Activated CD4-positive, alpha-beta memory T cell treated with anti-CD3 and anti-CD28 coated beads, Interleukin-2, amount 10 ng/mL, durations not matched to agents 7 days and 5 days (primary cell): ENCODE data around the gene TMEM62. TPM values are rescaled to one million over a fixed set of nuclear protein-coding genes. Genes with fewer than 3 reads are reported as not detected.
A peak's percentile ranks its signal among the peaks of the same experiment; 100 is the strongest.
"Not testable (repeated sequence)": the region's sequence is repeated elsewhere in the genome, so short reads cannot be mapped to it uniquely, and the experiment has no call there.

Experiments
- CTCF ChIA-PET: fragments of 350-600 bp; sonication (Branson Sonifier 250); formaldehyde crosslinking; loops from one replicate; lab custom pipeline; 2021; ENCODE audit warnings: antibody characterized with exemption, inconsistent platforms; lab: Charles Lee
- POLR2A ChIA-PET: fragments of 350-600 bp; sonication (Branson Sonifier 250); formaldehyde crosslinking; loops from one replicate; lab custom pipeline; 2021; ENCODE audit warnings: antibody characterized with exemption; lab: Charles Lee
- DNase-seq: peaks from one replicate; pipeline ENCODE4 v3.0.0-alpha.2; 2020
- H3K27ac Mint-ChIP-seq: one replicate; pipeline ENCODE4 v1.8.0; 2021; ENCODE audit warnings: mild to moderate bottlenecking, mixed read lengths
- H3K27me3 Mint-ChIP-seq: one replicate; pipeline ENCODE4 v1.8.0; 2021; ENCODE audit warnings: mixed read lengths
- H3K36me3 Mint-ChIP-seq: one replicate; pipeline ENCODE4 v1.8.0; 2021; ENCODE audit warnings: low read depth, mixed read lengths
- H3K4me1 Mint-ChIP-seq: one replicate; pipeline ENCODE4 v1.8.0; 2021; ENCODE audit warnings: mixed read lengths
- H3K4me3 Mint-ChIP-seq: one replicate; pipeline ENCODE4 v1.8.0; 2021; ENCODE audit warnings: mild to moderate bottlenecking, mixed read lengths
- H3K9me3 Mint-ChIP-seq: one replicate; pipeline ENCODE4 v1.8.0; 2021; ENCODE audit warnings: mixed read lengths
- total RNA-seq, 2 experiments: library from RNA; stranded (reverse); gene quantifications; one replicate each; pipeline ENCODE4 v1.2.3, GENCODE V29; 2021

The TMEM62 gene
- total RNA-seq, 2 experiments from 2014 or later, result 24.2 to 24.9 TPM

DNA sequence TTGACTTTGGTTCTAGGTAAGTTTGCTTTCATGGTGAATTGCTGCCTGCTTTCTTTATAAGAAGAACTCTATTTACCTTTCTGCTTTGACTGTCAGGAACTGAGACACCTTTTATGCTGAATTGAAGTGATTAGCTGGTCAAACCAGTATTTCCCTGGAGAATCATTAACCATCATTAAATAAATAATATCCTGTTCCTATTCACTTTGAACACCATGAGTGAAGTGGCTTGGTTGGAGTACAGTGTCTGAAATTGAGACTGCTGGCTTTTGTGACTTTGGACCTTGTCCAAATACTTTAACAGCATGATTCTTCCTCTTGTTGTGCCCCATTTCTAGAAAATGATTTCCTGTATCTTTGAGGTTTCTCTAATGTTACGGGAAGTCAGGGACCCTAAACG is 5.6 kb upstream of the TMEM62 start:
- Mint-ChIP-seq H3K36me3 (no peaks in the 10 kb centered on the region), H3K4me1 (peaks cover 19% of the 10 kb centered on the region), H3K27ac (no peak overlapping the region), H3K27me3 (peaks cover 22% of the 10 kb centered on the region), H3K9me3 (peaks cover 7% of the 10 kb centered on the region), H3K4me3 (no peak overlapping the region)
- ChIA-PET POLR2A (interaction anchor here (1.0 kb wide), 1 partner anchor 320 kb away, joined by 3 read pairs; no protein-coding TSS in a partner anchor), CTCF (no interaction called here)
- no peak for DNase-seq

DNA sequence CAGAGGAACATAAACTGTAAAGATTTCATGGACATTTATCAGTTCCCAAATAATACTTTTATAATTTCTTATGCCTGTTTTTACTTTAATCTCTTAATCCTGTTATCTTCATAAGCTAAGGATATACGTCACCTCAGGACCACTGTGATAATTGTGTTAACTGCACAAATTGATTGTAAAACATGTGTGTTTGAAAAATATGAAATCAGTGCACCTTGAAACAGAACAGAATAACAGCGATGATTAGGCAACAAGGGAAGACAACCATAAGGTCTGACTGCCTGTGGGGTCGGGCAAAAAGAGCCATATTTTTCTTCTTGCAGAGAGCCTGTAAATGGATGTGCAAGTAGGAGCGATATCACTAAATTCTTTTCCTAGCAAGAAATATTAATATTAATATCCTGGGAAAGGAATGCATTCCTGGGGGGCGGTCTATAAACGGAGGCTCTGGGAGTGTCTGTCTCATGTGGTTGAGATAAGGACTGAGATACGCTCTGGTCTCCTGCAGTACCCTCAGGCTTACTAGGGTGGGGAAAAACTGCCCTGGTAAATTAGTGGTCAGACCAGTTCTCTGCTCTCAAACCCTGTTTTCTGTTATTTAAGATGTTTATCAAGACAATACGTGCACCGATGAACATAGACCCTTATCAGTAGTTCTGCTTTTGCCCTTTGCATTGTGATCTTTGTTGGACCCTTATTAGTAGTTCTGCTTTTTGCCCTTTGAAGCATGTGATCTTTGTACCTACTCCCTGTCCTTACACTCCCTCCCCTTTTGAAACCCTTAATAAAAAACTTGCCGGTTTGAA is 5.0 kb upstream of the TMEM62 start:
- CTCF ChIA-PET, POLR2A ChIA-PET, H3K36me3 Mint-ChIP-seq, H3K4me3 Mint-ChIP-seq, H3K9me3 Mint-ChIP-seq, DNase-seq, H3K27ac Mint-ChIP-seq: not testable (repeated sequence)
- H3K27me3 Mint-ChIP-seq, result peaks cover 22% of the 10 kb centered on the region
- peaks cover 17% of the 10 kb centered on the region for H3K4me1 Mint-ChIP-seq

DNA sequence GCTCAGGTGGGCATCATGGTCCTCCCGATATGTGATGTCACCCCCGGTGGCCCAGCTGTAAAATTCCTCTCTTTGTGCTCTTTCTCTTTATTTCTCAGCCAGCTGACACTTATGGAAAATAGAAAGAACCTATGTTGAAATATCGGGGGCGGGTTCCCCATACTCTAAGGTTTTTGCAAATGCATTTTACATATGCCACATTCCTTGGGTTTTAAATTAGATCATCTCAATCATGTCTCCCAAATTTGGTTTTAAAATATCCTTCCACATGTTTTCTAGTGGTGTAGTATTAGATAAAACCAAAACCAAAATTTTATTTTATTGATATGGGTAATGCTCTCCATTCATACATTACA is 4.4 kb upstream of the TMEM62 start:
- CTCF ChIA-PET, result no interaction called here
- POLR2A ChIA-PET, result no interaction called here
- DNase-seq, result no peak
- Mint-ChIP-seq H3K36me3 (no peaks in the 10 kb centered on the region), H3K9me3 (peaks cover 7% of the 10 kb centered on the region), H3K4me1 (peaks cover 13% of the 10 kb centered on the region), H3K4me3 (no peak overlapping the region), H3K27me3 (peaks cover 22% of the 10 kb centered on the region), H3K27ac (no peak overlapping the region)

DNA sequence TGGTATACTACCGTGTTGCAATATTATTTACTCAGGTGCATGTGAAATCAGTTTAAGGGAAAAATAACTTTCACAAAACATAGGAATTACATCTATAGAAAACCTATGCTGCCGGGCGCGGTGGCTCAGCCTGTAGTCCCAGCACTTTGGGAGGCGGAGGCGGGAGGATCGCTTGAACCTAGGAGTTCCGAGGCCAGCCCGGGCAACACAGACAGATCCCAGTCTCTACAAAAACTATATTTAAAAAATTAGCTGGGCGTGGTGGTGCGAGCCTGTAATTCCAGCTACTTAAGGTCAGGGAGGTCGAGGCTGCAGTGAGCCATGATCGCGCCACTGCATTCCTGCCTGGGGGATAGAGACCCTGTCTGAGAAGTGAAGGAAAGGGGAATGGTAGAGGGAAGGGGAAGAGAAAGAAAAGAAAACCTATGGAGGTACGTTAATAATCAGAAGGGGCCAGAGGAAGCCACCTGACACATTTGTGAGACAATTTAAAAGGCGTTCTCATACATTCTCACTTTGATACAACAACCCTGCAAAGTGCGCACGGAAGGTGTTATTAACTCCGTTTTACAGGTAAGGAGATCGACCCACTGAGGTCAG is 456 bp upstream of the TMEM62 start:
- ChIA-PET CTCF (interaction anchor here (0.6 to 1.3 kb wide), 2 partner anchors 11 to 26 kb away, joined by 4 read pairs; no protein-coding TSS in a partner anchor), POLR2A (interaction anchor here (1.0 to 2.0 kb wide), 6 partner anchors 10 to 27 kb away, joined by 3 to 16 read pairs (median 9); partner anchors contain the start of gene UBR1)
- peaks cover 31% of the 10 kb centered on the region for H3K4me1 Mint-ChIP-seq
- peak overlapping the region; percentile 90 for H3K27ac Mint-ChIP-seq
- DNase-seq, result no peak
- peaks cover 28% of the 10 kb centered on the region for H3K36me3 Mint-ChIP-seq
- H3K27me3 Mint-ChIP-seq, result peaks cover 18% of the 10 kb centered on the region
- H3K4me3 Mint-ChIP-seq, result peak overlapping the region; percentile 89
- H3K9me3 Mint-ChIP-seq, result peaks cover 7% of the 10 kb centered on the region

DNA sequence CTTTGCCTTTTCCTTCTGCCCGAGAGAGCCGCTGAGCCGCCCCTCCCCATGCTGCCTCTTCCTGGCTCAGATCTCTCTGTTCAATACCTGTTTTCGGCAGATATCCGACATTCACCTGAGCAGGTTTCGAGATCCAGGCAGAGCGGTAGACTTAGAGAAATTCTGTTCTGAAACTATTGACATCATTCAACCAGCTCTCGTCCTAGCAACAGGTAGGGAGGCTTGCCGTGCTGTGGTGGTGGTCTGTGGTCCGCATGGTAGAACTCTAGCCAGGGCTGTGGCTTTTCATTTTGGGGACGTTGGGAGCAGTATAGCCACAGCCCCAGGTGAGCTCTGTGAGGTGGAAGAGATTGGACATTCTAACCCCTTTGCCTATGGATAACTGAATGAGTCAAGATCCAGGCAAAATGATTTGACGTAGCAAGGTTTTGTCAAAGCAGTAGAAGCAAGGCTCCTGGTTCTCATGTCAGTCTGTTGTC is 810 bp downstream of the TMEM62 start:
- peak overlapping the region; percentile 73 for H3K27ac Mint-ChIP-seq
- H3K27me3 Mint-ChIP-seq, result peaks cover 10% of the 10 kb centered on the region
- peak overlapping the region; percentile 87 for H3K4me3 Mint-ChIP-seq
- ChIA-PET POLR2A (interaction anchor here (0.9 to 2.0 kb wide), 7 partner anchors 10 to 52 kb away, joined by 3 to 16 read pairs (median 7); partner anchors contain the start of gene UBR1), CTCF (interaction anchor here (1.3 kb wide), 1 partner anchor 12 kb away, joined by 4 read pairs; no protein-coding TSS in a partner anchor)
- peaks cover 38% of the 10 kb centered on the region for H3K4me1 Mint-ChIP-seq
- H3K9me3 Mint-ChIP-seq, result peaks cover 4% of the 10 kb centered on the region
- peaks cover 40% of the 10 kb centered on the region for H3K36me3 Mint-ChIP-seq
- DNase-seq, result peak; percentile 30

DNA sequence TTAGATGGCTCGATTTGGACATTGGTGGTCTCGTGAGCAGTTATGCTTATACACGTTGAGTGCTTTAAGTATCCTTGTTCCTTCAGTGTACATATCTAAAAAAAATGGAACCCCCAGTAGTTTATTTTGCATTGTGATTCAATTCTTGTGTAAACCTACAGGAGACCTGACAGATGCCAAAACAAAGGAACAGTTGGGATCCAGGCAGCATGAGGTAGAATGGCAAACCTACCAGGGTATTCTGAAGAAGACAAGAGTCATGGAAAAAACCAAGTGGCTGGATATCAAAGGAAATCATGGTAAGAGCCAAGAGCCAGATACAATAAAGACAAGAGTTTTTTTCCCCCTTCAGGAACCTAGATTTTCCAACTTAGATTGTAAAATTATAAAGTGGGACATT is 2.0 kb downstream of the TMEM62 start:
- H3K9me3 Mint-ChIP-seq, result no peaks in the 10 kb centered on the region
- ChIA-PET POLR2A (interaction anchor here (0.7 kb wide), 1 partner anchor 9 kb away, joined by 3 read pairs; no protein-coding TSS in a partner anchor), CTCF (no interaction called here)
- H3K27ac Mint-ChIP-seq, result no peak overlapping the region
- peaks cover 52% of the 10 kb centered on the region for H3K36me3 Mint-ChIP-seq
- H3K4me3 Mint-ChIP-seq, result no peak overlapping the region
- H3K4me1 Mint-ChIP-seq, result peaks cover 38% of the 10 kb centered on the region
- H3K27me3 Mint-ChIP-seq, result peaks cover 3% of the 10 kb centered on the region
- no peak for DNase-seq

DNA sequence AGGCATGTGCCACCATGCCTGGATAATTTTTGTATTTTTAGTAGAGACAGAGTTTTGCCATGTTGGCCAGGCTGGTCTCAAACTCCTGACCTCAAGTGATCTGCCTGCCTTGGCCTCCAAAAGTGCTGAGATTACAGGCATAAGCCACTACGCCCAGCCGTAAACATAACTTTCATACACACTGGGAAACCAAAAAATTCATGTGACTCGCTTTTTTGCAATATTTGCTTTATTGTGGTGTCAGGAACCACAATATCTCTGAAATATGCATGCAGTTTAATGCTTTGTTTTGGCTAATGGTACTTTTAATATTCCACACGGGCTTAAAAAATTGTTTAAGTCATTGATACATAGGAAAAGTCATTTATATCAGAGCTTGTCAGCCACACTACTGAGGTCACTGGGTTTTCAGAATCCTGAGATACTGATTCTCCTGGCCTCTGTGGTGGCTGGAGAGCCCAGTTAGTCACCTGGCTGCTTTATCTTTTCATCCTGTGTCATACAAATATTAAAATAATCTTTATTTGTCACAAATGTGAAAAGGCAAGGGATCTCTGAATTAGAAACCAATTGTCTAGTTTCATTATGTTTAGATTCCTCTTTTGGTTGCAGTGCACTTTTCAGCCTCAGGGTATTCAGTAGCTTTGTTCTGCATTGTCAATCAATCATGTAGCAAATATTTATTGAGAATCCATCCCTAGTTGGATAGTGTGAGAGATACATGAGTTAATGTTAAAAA is 10.0 kb downstream of the TMEM62 start:
- POLR2A ChIA-PET, result interaction anchor here (1.4 to 1.5 kb wide), 2 partner anchors 9 to 10 kb away, joined by 6 to 7 read pairs; partner anchors contain the start of gene TMEM62
- H3K27ac Mint-ChIP-seq, result peak overlapping the region; percentile 10
- DNase-seq, result no peak
- no peak overlapping the region for H3K4me3 Mint-ChIP-seq
- peaks cover 26% of the 10 kb centered on the region for H3K4me1 Mint-ChIP-seq
- H3K27me3 Mint-ChIP-seq, result no peaks in the 10 kb centered on the region
- peaks cover 68% of the 10 kb centered on the region for H3K36me3 Mint-ChIP-seq
- CTCF ChIA-PET, result interaction anchor here (1.7 kb wide), 1 partner anchor 32 kb away, joined by 4 read pairs; no protein-coding TSS in a partner anchor
- H3K9me3 Mint-ChIP-seq, result no peaks in the 10 kb centered on the region

DNA sequence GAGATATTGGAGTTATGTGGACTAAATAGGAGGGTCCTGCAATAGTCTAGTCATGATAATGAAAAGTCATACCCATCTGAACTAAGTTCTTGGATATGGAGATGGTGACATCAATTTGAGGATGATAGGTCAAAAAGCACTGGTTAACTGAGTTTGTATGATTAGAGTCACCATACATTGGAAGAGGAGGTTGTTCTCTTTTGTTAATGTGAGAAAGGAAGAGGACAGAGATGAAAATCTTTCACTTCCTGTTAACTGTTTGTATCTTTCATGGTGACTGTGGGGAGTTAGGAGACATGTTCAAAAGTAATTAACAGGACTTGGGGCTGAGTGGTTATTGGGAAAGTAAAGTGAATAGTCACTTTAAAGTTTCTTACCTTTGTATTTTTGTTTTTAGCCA is 11.1 kb downstream of the TMEM62 start:
- Mint-ChIP-seq H3K4me3 (no peak overlapping the region), H3K4me1 (peaks cover 21% of the 10 kb centered on the region), H3K27ac (peak overlapping the region; percentile 13), H3K36me3 (peaks cover 68% of the 10 kb centered on the region), H3K9me3 (no peaks in the 10 kb centered on the region), H3K27me3 (no peaks in the 10 kb centered on the region)
- ChIA-PET POLR2A (interaction anchor here (0.6 to 1.4 kb wide), 2 partner anchors 10 to 11 kb away, joined by 3 to 7 read pairs; partner anchors contain the start of gene TMEM62), CTCF (interaction anchor here (1.7 kb wide), 1 partner anchor 31 kb away, joined by 4 read pairs; no protein-coding TSS in a partner anchor)
- DNase-seq, result no peak

DNA sequence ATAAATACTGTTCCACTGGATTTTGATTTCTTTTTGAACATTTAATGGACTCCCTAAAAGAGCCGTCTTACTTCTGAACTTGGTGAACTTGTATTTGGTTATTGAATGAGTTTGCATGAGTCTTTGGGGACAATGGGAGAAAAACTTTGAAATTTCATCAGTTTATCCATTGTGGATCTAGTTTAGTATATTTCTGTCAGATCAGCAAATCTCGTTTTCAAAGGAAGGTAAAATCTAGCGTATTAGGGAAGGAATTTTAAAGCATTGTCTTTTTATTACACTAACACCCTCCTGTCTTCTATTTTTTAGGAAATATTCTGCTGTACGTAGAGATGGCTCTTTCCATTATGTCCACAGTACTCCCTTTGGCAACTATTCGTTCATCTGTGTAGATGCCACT is 12.8 kb downstream of the TMEM62 start:
- Mint-ChIP-seq H3K9me3 (no peaks in the 10 kb centered on the region), H3K36me3 (peaks cover 60% of the 10 kb centered on the region), H3K4me3 (no peak overlapping the region), H3K27ac (no peak overlapping the region), H3K27me3 (no peaks in the 10 kb centered on the region), H3K4me1 (peaks cover 26% of the 10 kb centered on the region)
- ChIA-PET CTCF (no interaction called here), POLR2A (no interaction called here)
- DNase-seq, result no peak

DNA sequence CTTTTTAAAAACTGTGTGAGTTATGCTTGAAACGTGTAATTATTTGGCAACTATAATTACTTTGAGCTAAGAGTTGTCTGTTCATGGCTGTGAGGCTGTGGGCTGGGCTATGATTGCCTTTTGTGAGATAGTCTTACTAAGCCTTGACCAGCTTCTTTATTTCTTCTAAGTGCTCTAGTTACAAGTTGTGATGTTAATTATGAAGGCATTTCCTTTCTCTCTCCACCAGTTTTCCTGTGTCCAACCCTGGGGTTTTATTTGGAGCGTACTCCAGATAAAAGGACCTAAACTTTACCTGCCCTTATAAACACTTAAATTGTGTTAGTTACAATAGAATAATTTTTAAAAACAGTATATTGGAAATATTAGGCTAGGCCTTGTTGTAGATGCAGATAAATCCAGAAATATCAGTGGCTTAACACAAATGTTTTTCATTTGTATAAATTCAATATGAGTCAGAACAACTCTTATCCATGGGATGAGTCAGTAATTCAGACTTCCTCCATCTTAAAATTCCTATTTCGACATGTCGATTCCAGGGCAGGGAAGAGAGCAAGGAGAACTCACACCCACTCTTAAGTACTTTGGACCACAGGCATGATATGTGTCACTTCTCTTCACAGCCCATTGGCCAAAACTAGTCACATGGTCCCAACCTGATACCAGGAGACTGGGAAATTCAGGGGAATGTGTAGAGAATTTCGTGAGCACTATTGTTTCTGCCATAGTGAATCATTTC is 17.0 kb downstream of the TMEM62 start:
- peaks cover 61% of the 10 kb centered on the region for H3K36me3 Mint-ChIP-seq
- ChIA-PET POLR2A (interaction anchor here (0.9 to 1.1 kb wide), 2 partner anchors 14 to 18 kb away, joined by 3 read pairs; no protein-coding TSS in a partner anchor), CTCF (no interaction called here)
- DNase-seq, result no peak
- no peak overlapping the region for H3K27ac Mint-ChIP-seq
- H3K27me3 Mint-ChIP-seq, result no peaks in the 10 kb centered on the region
- H3K4me1 Mint-ChIP-seq, result peaks cover 27% of the 10 kb centered on the region
- no peaks in the 10 kb centered on the region for H3K9me3 Mint-ChIP-seq
- H3K4me3 Mint-ChIP-seq, result no peak overlapping the region

DNA sequence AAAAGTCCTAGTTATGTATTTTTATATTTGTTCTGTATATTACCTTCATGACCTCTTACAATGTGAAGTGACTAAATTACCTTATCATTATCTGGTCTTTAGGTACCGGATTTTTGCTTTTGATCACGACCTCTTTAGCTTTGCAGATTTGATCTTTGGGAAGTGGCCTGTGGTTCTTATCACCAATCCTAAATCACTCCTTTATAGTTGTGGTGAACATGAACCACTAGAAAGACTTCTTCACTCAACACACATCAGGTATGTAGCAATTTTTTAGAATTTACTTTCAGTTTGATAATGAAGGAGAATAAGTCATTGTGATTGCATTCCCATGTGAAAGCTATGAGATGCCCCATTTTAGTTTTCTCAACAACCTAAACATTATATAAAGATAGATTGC is 18.3 kb downstream of the TMEM62 start:
- Mint-ChIP-seq H3K27ac (peak overlapping the region; percentile 38), H3K4me3 (no peak overlapping the region), H3K36me3 (peaks cover 58% of the 10 kb centered on the region), H3K9me3 (no peaks in the 10 kb centered on the region), H3K27me3 (no peaks in the 10 kb centered on the region), H3K4me1 (peaks cover 24% of the 10 kb centered on the region)
- POLR2A ChIA-PET, result interaction anchor here (0.6 to 2.0 kb wide), 8 partner anchors 8 to 520 kb away, joined by 3 to 11 read pairs (median 4); partner anchors contain the start of genes TMEM62 and UBR1
- no peak for DNase-seq
- CTCF ChIA-PET, result no interaction called here

DNA sequence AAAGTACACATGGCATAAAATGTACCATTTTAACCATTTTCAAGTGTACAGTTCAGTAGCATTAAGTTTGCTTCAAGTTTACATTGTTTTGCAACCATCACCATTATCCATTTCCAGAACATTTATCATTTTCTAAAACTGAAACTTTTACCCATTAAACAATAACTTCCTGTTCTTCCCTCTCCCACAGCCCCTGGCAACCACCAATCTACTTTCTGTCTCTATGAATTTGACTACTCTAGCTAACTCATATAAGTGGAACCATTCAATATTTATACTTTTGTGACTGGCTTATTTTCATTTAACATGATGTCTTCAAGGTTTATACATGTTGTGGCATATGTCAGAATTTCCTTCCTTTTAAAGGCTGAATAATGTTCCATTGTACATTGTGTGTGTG is 19.9 kb downstream of the TMEM62 start:
- Mint-ChIP-seq H3K36me3 (peaks cover 65% of the 10 kb centered on the region), H3K27me3 (no peaks in the 10 kb centered on the region), H3K4me3 (no peak overlapping the region), H3K9me3 (no peaks in the 10 kb centered on the region), H3K27ac (no peak overlapping the region), H3K4me1 (peaks cover 24% of the 10 kb centered on the region)
- CTCF ChIA-PET, result no interaction called here
- POLR2A ChIA-PET, result interaction anchor here (1.0 to 2.0 kb wide), 2 partner anchors 10 to 47 kb away, joined by 3 to 6 read pairs; no protein-coding TSS in a partner anchor
- DNase-seq, result no peak
